CD4-positive, alpha-beta T cell treated with Interleukin-2 at 100 ng/mL for 4 hours (primary cell): ENCODE measurements around the gene ARHGEF6.
"Not testable (repeated sequence)": the region's sequence is repeated elsewhere in the genome, so short reads cannot be mapped to it uniquely, and the experiment has no call there.

Experiments used
- DNase-seq: peaks from one replicate; pipeline ENCODE4 v3.0.0-alpha.2; 2020; ENCODE audit warnings: low spot score

Gene ARHGEF6

GRCh38 chrX:136780763-136781162 lies at the start of gene ARHGEF6:
Gene ARHGEF6 (minus strand): TSS chrX:136780932. CDS start chrX:136780882, 50 bp downstream.
- DNase-seq = peak; percentile 46

DNA sequence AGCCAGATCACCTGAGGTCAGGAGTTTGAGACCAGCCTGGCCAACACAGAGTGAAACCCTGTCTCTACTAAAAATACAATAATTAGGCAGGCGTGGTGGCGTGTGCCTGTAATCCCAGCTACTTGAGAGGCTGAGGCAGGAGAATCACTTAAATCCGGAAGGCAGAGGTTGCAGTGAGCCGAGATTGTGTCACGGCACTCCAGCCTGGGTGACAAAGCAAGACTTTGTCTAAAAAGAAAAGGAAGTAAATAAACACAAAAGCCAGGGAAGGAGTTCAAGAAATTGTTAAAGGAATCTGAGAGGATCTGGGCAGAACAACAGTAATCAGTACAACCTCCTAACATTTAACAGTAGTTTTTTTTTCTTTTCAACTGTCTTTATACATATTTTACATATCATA lies 48.7 kb upstream of the ARHGEF6 start:
- no peak for DNase-seq

DNA sequence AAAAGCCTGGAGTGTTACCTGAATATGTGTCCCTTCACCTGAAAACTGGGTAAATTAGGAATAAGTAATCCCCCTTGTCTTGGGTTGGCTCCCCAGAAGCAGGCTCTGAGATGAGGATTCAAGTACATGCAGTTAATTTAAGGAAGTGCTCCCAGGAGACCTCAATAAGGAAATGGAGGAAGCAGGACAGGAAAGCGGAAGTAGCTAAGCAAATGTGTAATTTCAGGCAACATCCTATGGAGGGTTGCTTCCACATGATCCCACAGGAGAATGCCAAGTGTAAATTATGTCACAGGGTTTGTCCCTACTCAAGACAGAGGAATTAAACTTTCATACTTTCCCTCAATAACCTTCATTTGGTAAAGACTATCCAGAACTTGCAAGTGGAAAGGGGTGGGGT lies 48.1 kb upstream of the ARHGEF6 start:
- no peak for DNase-seq

DNA sequence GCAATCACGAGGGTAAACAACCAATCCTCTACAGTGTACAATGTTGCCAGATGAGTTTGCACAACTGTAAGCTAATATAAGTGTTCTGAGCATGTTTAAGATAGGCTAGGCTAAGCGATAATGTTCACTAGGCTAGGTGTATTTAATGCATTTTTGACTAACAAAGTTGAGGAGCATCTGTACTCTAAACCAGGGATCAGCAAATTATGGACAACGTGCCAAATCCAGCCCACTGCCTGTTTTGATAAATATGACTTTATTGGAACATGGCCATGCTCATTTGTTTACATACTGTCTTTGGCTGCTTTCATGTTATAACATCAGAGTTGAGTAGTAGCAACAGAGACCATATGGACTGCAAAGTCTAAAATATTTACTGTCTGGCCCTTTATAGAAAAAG lies 46.3 kb upstream of the ARHGEF6 start:
- DNase-seq = no peak

- DNase-seq = no peak
These were observed 45.0 kb upstream of the ARHGEF6 start for GRCh38 chrX:136825771-136826170.

- no peak for DNase-seq
These were observed 42.4 kb upstream of the ARHGEF6 start for GRCh38 chrX:136823175-136823574.

DNA sequence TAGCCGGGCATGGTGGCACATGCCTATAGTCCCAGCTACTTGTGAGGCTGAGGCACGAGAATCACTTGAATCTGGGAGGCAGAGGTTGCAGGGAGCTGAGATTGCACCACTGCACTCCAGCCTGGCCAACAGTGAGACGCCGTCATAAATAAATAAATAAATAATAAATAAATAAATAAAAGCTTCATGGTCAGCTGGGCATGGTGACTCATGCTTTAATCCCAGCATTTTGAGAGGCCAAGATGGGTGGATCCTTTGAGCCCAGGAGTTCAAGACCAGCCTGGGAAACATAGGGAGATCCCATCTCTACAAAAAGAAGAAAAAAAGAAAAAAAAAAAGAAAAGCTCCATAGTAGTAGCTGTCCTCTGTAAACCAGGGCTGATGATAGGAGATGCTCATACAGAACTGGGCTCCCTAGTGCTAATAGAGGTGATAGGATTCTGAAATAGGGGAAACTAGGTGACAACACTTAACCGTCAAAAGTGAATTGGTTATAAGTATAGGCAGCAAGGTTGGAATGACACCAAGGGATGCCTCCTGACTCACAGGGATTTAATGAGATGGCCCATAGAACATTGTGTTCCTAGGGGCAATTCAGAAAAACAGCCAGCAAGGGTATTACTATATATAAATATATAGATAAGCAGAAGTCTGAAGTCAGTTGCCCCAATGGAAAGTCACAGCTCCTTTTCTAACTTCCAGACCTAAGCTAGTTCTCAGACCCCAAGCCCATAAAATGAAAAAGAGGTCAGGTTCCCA lies 41.8 kb upstream of the ARHGEF6 start:
- no peak for DNase-seq

GRCh38 chrX:136819756-136820155 lies 39.0 kb upstream of the ARHGEF6 start:
- DNase-seq = not testable (repeated sequence)

GRCh38 chrX:136819031-136819703 lies 38.4 kb upstream of the ARHGEF6 start:
- DNase-seq = no peak

- DNase-seq = no peak
These were observed 36.2 kb upstream of the ARHGEF6 start for GRCh38 chrX:136816975-136817374.

DNA sequence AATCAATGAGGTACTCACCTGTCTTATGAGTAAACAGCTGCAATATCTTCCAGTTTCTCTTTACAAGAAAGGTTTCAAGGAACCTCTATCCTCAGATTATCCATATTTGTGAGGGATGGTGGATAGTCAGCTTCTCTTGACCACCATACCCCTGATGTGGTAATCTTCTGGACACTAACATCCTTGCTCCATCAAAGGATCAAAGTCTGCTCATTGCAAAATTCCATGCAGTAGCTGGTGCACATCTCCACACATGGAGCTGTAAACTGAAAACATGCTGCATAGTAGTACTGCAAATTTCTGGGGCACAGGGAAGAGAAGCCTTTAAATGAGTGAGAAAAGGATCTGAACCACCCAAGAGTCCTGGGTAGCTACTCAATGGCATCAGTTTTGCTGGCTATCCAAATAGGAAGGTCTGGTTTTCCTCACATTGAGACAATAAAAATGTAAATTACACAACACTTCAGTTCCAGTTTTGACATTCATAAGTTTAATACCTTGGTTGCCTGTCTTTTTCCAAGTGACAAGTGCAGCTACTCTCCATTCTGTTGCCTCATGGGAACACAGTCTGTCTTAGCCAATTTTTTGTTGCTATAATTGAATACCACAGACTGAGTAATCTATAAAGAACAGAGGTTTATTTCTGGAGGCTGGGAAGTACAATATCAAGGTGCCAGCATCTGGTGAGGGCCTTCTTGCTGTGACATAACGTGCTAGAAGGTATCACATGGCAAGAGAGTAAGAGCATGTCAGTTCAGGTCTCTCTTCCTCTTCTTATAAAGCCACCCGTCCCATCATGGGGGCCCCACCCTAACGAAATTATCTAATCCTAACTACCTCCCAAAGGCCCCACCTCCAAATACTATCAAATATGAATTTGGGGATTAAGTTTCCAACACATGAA lies 34.4 kb upstream of the ARHGEF6 start:
- DNase-seq = no peak

- DNase-seq = no peak
These were observed 31.6 kb upstream of the ARHGEF6 start for GRCh38 chrX:136812286-136812685.

- DNase-seq = peak; percentile 15
These were observed 29.8 kb upstream of the ARHGEF6 start for GRCh38 chrX:136810493-136810892.

- no peak for DNase-seq
These were observed 26.2 kb upstream of the ARHGEF6 start for GRCh38 chrX:136806891-136807410.

DNA sequence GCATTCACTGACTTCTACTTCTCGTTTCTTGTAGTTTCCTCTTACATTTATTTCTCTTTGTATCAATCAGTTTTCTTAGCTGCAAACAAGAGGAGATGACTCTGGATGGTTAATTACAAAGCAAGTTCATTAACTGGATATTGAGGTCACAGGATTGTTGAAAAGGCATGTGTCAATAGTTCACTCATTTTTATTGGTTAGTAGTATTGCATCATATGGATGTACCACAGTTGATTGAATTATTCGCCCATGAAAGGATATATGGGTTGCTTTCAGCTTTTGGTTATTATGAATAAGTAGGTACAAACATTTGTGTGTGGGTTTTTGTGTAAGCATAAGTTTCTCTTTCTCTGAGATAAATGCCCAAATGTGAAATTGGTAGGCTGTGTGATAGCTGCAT lies 21.8 kb upstream of the ARHGEF6 start:
- no peak for DNase-seq

GRCh38 chrX:136797787-136798186 lies 17.1 kb upstream of the ARHGEF6 start:
- no peak for DNase-seq

- DNase-seq = not testable (repeated sequence)
These were observed 14.4 kb upstream of the ARHGEF6 start for GRCh38 chrX:136795132-136795531.

DNA sequence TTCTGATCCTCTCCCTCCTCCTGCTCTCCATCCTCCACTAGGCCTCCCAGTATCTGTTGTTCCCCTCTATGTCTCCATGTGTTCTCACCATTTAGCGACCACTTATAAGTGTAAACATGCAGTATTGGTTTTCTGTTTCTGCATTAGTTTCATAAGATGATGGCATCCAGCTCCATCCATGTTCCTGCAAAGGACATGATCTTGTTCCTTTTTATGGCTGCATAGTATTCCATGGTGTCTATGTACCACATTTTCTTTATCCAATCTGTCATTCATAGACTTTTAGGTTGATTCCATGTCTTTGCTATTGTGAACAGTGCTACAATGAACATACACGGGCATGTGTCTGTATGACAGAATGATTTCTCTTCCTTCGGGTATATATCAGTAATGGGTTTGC lies 13.9 kb upstream of the ARHGEF6 start:
- DNase-seq = not testable (repeated sequence)

- no peak for DNase-seq
These were observed 13.3 kb upstream of the ARHGEF6 start for GRCh38 chrX:136794080-136794479.

GRCh38 chrX:136789856-136790255 lies 9.1 kb upstream of the ARHGEF6 start:
- no peak for DNase-seq

GRCh38 chrX:136784231-136784630 lies 3.5 kb upstream of the ARHGEF6 start:
- no peak for DNase-seq

- DNase-seq = no peak
These were observed 2.4 kb upstream of the ARHGEF6 start for GRCh38 chrX:136783159-136783558.
